ENCODE measurements around the gene TMEM14C. TPM values are rescaled to one million over a fixed set of nuclear protein-coding genes. Genes with fewer than 3 reads are reported as not detected.

The TMEM14C gene
- total RNA-seq, 1 donor from 2014 or later: 63.2 TPM

DNA sequence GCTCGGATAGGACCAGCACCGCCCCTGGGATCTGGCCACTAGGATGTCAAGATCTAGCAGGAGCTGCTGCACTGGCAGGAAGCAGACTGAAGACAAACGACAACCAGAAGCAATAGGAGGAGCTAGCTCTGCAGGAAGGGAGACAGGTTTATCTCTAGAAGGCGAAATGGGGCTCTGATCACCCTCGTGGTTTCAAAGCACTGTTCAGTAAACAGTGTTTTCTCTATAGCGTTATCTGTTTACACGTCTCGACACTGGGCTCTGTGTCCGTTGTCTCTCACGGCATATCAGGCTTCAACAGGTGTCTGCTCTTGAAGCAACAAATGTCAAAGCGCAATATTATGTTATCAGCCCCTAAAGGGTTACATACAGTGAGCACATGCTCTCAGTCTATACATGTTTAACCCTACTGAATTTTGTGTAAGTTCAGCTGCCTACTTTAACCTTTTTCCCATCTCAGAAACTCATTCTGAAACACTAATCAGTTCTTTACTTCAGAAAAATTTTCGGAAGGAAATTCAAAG, 48.6 kb downstream of the TMEM14C start:
- H3K4me1 Mint-ChIP-seq (ENCODE audit: low read depth): peaks cover 12% of the 10 kb centered on the region
- TF ChIP-seq, protein P1, sequence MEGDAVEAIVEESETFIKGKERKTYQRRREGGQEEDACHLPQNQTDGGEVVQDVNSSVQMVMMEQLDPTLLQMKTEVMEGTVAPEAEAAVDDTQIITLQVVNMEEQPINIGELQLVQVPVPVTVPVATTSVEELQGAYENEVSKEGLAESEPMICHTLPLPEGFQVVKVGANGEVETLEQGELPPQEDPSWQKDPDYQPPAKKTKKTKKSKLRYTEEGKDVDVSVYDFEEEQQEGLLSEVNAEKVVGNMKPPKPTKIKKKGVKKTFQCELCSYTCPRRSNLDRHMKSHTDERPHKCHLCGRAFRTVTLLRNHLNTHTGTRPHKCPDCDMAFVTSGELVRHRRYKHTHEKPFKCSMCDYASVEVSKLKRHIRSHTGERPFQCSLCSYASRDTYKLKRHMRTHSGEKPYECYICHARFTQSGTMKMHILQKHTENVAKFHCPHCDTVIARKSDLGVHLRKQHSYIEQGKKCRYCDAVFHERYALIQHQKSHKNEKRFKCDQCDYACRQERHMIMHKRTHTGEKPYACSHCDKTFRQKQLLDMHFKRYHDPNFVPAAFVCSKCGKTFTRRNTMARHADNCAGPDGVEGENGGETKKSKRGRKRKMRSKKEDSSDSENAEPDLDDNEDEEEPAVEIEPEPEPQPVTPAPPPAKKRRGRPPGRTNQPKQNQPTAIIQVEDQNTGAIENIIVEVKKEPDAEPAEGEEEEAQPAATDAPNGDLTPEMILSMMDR (IDR thresholded peaks at IDR 0.05; ENCODE audit: unreplicated experiment): no peak
- H3K9me3 Mint-ChIP-seq (ENCODE audit: low read depth): no peaks in the 10 kb centered on the region
- no peak for DNase-seq (ENCODE audit: low spot score, unreplicated experiment)
- H3K27ac Mint-ChIP-seq: no peak overlapping the region
- no peaks in the 10 kb centered on the region for H3K27me3 Mint-ChIP-seq
- no peak overlapping the region for H3K4me3 Mint-ChIP-seq (ENCODE audit: low read depth)
- H3K36me3 Mint-ChIP-seq (ENCODE audit: insufficient read depth): peaks cover 25% of the 10 kb centered on the region

DNA sequence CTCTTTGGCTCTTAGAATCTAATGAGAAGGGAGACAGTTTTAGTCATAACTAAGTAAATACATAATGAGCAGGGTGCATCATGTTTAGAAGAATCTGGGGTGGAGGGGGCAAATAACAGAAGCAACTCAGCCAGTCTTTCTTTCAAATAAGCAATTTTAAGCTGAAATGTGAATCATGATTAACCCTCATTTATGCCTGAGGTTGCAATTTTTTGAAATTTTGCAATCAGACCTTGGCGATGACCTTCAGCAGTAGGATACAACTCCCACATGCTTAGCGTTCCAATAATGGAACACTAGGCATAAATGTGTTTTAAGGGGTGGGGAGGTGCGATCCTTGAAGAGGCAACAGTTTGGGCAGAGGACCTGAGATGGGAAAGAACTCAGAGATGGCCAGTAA, 55.4 kb downstream of the TMEM14C start:
- H3K27me3 Mint-ChIP-seq: no peaks in the 10 kb centered on the region
- H3K27ac Mint-ChIP-seq: no peak overlapping the region
- H3K4me1 Mint-ChIP-seq (ENCODE audit: low read depth): no peaks in the 10 kb centered on the region
- no peaks in the 10 kb centered on the region for H3K9me3 Mint-ChIP-seq (ENCODE audit: low read depth)
- no peak overlapping the region for H3K4me3 Mint-ChIP-seq (ENCODE audit: low read depth)
- TF ChIP-seq, protein P1 (IDR thresholded peaks at IDR 0.05; ENCODE audit: unreplicated experiment): no peak
- H3K36me3 Mint-ChIP-seq (ENCODE audit: insufficient read depth): peaks cover 26% of the 10 kb centered on the region
- no peak for DNase-seq (ENCODE audit: low spot score, unreplicated experiment)

DNA sequence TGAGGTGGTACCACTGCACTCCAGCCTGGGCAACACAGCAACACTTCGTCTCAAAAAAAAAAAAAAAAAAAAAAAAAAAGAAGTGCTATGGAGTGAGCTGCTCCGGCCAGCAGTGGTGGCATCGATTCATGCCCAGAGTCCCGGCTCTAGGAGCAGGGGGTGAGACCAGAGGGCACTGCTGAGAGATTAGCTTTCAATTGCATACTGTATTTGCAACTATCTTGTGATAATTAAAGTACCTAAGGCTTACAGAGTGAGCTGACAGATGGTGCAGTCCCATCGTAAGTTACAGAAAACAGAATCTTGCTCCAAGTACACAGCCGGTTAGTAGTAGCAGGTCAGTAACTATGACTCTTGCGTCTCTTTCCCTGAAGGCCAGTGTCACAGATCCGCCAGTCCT, 56.2 kb downstream of the TMEM14C start:
- Mint-ChIP-seq H3K4me3 (ENCODE audit: low read depth) (no peak overlapping the region), H3K36me3 (ENCODE audit: insufficient read depth) (peaks cover 29% of the 10 kb centered on the region), H3K4me1 (ENCODE audit: low read depth) (no peaks in the 10 kb centered on the region), H3K9me3 (ENCODE audit: low read depth) (no peaks in the 10 kb centered on the region), H3K27me3 (no peaks in the 10 kb centered on the region), H3K27ac (no peak overlapping the region)
- DNase-seq (ENCODE audit: low spot score, unreplicated experiment): no peak
- TF ChIP-seq, protein P1 (IDR thresholded peaks at IDR 0.05; ENCODE audit: unreplicated experiment): no peak

Other genes starting within 250 kb of the TMEM14C start
- 8.2 and 12.3 TPM in 2 replicates for gene GCNT2, start 201.7 kb upstream of the TMEM14C start, total RNA-seq
- 3.5 and 4.8 TPM in 2 replicates for gene C6orf52, start 28.5 kb upstream of the TMEM14C start, total RNA-seq
- 12.9 and 14.1 TPM in 2 replicates for gene PAK1IP1, start 28.1 kb upstream of the TMEM14C start, total RNA-seq
- gene TMEM14B, start 24.7 kb downstream of the TMEM14C start, total RNA-seq: 52.7 and 56.2 TPM in 2 replicates
- 1.3 TPM in 2 replicates for gene MAK, start 115.5 kb downstream of the TMEM14C start, total RNA-seq
- gene GCM2, start 159.0 kb downstream of the TMEM14C start, total RNA-seq: not detected in 2 replicates
- 11.8 and 16.8 TPM in 2 replicates for gene SYCP2L, start 164.0 kb downstream of the TMEM14C start, total RNA-seq